T1000 (cell line): ENCODE results near the gene LIPC.

Experiments
- DNase-seq: peaks from one replicate; lab custom pipeline; 2025; ENCODE audit warnings: mixed read lengths; lab: John Stamatoyannopoulos, UW

LIPC gene

DNA sequence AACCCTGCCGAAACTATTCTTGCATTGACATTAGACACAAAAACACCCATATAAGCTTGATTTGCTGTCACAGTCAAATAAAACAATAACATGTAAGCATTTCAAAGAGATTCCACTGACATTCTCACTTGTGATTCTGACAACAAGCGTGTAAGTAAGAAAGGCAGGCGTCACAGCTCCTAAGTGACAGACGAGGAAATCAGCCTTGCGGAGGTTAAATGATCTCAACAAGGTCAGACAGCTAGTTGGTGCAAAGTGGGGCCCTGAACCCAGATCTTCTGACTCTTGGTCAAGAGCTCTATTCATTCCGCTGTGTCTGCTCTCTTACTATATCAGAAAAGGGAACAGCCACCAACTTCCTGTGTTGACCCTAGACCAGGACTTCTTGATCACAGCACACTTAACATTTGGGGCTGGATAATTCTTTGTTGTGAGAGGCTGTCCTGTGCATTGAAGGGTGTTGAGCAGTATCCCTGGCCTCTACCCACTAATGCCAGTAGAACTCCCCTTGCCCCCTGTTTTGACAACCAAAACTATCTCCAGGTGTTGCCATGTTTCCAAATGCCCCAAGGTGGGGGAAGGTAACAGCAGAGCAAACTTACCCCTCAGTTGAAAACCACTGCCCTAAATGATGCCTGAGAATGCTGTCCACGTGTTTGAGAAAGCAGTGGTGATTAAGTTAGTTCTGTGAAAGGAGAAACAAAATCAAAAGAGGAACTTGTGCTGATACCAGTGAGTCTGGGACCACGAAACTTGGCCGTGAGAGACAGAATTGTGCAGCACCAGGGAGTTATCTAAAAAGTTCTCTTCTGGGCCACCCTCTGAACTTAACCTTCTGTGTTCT lies 86.1 kb downstream of the LIPC start:
- DNase-seq = no peak

DNA sequence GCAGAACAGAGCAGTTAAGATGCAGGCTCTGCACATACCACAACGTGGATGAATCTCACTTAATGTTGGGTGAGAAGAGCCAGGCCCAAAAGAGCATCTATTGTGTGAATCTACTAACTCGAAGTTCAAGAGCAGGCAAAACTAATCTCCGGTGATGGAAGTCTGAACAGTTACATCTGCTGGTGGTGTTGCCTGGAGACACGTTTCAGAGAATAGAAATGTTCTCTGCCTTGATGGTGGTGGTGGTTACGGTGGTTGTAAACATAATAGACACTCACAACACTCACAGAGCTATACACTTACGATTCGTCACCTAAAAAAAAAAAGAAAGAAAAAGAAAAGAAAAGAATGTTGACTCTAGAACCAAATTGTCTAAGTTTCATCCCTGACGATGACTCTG lies 86.8 kb downstream of the LIPC start:
- no peak for DNase-seq

DNA sequence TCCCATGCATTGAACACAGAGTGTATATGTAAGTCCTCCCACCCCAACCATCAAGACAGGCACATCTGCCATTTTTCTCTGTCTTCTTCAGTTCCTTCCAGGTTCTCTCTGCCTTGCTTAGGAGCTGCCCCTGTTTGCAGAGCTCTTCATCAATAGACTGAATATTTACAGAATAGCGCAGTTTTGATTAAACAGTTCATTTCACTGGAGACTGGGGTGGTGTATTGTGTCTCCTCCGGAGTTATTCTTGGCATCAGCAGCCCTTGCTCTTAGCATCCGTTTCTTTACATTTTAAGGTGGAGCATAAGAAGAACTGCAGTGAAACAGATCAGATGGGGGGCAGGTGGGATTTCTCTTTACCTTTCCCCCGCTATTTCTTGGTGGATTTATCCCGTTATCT lies 87.7 kb downstream of the LIPC start:
- no peak for DNase-seq

DNA sequence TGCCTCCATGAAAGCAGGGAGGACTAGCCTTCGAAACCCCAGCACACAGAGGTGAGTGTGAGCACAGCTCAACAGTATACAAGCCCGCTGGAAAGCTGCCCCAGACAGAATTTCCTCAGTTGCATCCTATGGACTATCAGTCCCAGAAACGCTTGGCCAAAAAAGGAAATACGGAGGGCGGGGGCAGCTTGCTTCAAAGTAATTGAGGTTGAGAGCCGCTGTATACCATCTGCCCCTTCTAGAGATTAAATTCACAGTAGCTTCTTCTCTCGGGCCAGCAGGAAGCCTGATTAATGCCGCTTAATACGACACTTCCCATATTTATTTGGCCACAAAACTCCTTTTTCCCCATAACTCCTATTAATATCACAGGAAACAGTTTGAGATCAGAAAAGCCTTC lies 88.7 kb downstream of the LIPC start:
- no peak for DNase-seq

DNA sequence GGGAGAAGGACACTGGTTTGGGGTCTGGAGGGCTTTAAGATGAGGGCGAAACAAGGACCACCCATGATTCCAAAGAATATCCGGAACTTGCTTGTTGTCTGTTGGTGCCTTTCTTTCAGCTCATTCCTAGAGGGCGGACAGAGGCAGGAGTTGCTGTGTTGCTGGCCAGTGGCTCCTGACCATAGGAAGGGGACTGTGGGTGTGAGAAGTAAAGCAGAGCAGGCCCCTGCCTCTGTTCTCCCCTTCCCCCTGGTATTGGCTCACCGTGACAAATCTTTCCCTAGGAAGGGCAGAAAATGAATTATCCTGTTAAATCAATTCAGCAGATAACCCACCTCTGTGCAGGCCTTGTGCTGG lies 89.1 kb downstream of the LIPC start:
- no peak for DNase-seq

DNA sequence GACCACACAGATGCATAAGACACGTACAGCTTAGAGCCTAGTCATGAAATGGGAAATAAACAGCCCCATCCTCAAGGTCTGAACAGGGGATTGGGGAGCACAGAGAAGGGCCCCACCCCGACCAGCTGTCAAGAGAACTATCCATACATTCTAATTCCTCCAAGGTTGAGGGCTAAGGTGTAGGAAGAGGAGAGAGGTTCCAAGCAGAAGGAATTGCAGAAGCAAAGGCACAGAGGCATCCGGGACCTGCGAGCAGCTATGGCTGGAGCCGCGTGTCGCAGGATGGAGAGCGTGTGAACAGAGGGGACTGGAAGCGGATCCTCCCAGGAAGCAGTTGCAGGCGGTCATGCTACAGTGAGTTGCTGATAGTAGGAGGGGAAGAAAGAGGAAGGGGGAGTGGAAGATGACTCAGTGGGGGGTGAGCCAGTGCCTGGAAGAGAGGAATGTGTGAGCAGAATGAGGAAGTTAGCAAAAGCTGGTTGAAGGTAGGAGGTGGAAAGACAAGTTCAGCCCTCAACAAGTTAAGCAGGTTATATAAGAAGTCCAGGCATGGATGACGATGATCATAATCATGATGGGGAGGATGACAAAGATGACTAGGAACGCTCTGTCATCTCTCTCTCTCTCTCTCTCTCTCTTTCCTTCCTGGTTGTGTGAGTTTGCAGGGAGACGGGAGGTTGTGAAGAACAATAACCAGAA lies 89.7 kb downstream of the LIPC start:
- peak; percentile 24 for DNase-seq

DNA sequence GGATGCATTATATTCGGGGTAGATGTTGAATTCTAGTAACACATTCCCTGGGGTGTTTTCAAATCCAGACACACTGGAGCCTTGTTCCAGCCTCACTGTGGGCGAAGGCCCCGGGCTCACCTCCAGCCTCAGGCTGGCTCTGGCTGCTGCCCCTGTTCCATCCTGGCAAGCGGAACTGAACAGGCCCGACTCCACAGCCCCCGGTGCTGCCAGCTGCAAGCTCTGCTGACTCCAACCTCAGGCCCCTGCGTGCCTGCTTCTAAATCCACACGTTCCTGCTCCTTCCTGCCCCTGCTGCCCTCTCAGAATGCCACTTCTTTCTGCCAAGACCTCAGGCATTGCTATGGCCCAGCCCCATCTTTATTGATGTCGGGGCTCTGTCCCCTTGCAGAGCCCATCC lies 90.6 kb downstream of the LIPC start:
- DNase-seq = no peak

DNA sequence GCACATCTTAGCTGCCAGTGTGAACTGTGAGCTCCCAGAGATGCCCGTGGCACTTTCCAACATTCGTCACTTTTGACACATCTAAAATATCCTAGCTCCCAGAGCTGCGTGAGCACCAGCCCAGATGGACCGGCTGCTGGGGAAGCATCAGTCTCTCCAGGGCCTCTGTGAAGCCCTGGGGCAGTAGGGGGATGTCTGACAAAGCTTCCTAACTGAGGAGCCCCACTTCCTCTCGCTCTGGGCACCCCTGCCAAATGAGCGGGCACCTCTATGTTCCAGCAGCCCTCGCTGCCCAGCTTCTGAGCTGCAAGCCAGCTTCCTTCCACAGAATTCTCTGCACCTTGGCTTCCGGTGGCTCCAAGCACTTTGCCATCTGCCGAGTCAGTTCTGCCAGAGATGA lies 91.1 kb downstream of the LIPC start:
- no peak for DNase-seq

DNA sequence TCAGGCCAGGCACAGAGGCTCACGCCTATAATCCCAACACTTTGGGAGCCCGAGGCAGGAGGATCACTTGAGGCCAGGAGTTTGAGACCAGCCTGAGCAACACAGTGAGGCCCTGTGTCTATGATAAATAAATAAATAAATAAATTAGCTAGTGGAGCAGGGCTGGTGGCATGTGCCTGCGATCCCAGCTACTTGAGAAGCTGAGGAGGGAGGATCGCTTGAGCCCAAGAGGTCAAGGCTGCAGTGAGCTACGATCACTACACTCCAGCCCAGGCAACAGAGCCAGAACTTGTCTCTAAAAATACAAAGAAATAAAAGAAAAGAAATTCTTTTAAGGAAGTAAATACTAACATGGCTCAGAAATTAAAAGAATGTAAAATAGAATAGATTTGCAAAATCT lies 91.8 kb downstream of the LIPC start:
- no peak for DNase-seq

DNA sequence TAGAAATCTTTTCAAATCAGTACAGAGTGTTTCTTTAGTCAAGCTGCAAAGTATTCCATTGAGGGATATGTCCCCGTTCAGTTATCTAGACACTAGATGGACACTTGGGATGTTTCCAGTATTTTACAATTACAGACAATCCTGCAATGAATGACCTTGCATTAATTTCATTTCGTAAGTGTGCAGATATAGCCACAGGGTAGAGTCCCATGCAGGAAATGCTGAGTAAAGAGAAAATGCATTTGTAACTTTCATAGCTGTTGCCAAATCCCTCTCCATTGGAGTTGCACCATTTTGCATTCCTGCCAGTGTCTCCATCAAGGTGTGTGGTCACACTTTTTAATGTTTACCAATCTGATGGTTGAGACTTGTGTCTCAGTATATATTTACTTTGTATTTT lies 92.5 kb downstream of the LIPC start:
- DNase-seq = no peak

DNA sequence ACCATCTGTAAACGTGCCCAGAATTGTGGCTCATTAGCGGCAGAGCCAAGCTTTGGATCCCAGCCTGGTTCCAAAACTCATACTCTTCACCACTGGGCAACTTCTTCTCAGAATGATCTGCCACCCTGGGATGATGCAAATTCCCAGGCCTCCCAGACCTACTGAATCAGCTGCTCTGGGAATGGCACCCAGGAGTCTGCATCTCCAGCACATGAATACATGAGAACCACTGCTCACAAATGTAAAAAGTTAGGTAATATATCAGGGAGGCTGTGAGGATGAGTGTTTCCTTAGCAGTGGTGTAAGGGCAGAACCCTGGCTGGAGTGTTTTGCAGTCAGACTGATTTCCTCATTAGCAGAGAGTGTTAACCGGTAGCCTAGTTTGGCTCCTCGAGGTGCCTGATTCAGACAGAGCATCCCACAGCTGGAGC lies 94.2 kb downstream of the LIPC start:
- DNase-seq = no peak

DNA sequence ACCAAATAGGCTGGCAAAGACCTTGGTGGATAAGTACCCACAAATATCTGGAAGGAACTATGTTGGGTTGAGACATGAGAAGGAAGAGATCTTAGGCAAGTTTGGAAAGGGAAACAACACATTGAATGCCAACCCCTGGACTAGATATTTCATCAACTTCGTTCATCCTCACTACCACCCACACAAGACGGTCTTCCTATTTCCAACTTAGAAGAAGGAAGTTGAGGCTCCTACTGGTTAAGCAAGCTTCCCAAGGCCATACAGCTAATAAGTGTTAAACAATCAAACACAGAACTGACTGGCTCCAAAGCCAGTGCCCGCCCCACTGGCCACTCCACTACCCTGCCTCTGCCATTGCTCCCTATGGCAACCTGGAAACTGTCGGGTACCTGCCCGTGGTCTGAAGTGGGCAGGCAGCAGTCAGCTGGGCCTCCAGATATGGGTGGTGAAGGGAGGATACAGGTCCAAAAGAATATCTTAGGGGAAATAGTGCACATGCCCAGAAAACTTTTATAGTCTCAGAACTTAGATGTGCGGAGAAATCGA lies 94.9 kb downstream of the LIPC start:
- DNase-seq = no peak

DNA sequence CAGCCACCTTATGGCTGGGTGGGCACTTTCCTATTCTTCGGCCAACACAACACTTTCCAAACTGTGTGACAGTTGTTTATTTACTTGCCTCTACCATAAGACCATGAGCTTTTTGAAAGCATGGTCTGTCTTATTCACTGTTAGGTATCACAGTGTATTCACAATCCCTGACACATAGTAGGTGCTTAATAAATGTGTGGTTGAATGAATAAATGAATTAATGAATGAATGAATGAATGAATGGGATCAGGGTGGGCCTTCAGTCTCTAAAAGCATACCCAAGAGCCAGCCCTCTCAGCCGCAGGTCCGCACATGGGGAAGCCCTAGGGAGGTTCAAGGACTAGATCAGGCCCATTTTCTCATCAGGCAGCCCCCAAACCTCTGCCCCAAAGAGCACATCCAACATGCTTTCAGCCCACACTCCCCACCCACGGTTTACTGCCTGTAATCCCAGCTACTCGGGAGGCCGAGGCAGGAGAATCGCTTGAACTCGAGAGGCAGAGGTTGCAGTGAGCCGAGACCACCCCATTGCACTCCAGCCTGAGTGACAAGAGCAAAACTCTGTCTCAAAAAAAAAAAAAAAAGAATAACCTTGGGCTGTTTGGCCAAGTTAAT lies 95.9 kb downstream of the LIPC start:
- DNase-seq = no peak

DNA sequence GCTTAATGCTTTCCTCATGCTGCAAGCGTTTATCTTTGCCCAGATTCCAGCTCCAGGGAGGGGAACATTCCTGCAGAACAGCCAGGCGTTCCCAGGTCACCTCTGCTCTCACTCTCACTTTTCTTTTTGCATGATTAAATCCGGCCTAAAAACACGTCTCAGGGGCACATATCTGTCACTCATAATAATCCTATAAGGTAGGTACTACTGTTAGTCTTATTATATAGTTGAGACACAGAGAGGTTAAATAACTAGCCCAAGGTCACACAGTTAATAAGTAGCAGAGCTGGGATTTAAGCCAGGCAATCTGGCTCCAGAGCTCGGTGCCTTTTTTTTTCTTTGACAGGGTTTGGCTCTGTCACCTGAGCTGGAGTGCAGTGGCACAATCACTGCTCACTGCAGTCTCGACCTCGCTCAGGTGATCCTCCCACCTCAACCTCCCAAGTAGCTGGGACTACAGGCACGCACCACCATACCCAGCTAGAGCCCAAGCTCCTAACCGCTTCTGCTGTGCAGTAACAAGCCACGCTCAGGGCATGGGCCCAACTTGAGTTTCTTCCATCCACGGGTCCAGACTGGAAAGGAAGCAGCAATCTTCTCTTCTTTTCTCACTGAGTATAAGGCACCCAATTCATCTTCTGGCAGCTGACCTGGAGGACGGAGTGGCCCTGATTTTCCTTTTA lies 96.5 kb downstream of the LIPC start:
- DNase-seq = no peak

DNA sequence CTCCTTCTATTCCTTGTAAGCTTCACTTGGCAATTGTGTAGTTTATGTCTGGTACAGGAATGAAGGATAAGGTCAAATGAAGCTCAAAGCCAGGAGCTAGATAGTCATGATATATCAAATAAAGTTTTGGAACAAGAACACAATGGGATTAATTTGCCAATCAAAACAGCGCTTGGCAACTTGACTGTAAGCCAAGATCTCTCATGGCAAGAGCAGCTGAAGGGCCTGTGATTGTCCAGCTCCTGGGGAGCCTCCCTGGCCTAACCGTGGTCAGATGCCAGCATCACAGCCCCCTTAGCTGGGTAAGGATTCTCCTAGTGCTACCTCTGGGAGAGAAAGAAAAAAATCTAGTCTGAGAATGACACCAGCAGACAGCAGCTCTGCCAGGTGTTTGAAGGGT lies 97.2 kb downstream of the LIPC start:
- DNase-seq = no peak

DNA sequence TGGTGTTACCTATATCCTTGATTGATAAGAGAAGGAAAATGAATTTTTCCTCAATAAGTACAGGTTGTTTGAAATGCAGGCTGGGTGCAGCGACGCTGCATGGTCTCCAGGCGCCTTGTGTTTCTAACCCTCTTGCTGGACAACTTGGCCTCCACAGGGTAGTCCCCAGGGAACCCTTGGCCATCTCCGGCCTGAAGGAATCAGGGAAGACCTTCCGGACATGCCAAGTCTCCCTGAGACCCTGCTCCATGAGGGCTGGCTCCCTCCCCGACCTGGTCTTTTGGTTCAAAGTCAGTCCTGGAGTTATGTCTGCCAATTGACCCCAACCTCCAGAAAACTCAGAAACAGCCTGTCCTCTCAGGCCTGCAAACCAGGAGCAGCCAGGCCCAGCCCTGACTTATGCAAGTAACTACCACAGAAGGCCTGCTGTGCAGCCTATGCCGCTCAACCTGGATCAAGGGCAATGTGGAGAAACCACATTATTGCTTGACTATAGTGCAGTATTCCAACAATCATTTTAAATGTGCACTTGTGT lies 98.3 kb downstream of the LIPC start:
- DNase-seq = no peak

DNA sequence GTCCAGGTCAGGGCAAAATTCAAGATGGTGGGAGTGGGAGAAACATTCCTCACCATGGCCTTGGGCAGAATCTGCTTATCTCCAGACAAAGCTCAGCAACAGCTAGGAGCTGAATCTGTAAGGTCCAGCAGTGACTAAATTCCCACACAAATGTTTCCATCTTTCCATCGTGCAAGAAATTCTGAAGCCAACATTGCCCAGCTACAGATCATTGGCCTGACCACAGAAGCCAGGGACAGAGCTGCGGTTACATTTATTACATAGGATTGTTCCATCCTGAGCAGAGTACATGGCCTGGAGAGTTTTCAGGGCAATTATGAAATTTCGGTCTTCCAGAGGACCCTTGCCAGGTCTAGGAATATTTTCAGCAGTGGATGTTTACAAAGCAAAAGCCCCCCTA lies 100.3 kb downstream of the LIPC start:
- no peak for DNase-seq

DNA sequence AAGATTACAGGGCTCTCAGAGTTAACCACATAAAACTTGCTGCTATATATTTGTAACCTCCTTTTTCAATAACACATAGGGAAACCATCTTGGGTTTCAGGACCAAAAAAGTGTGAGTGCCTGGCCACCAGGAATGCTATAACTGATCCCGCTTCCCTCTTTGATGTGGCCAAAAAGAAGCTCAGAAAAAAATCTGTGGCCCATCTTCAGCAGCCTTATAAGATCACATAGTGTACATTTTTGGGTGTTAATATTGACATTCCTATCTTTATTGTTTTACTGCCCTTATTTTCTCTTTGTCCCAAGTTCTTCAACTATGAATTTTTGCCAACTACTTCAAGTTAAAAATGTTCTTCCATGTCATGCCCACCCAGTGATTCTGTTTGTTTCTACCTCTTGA lies 102.8 kb downstream of the LIPC start:
- no peak for DNase-seq

DNA sequence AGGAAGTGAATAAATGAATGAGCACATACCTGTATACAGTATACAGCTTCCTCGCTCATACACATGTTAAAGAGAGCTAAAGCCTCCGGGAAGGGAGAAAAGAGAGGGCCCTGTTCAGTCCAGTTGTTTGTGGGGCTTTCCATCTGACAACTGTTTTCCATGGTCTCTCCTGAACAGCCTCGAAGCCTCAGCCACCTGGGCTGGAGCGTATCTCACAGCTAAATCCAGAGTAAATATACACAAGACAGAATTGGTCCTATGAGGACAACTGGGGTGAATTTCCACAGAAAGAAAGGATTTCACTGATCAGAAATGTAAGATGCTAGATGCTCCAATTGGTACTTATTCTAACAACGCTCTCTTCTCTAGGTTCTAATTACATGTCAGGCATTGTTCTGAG lies 103.5 kb downstream of the LIPC start:
- DNase-seq = no peak

DNA sequence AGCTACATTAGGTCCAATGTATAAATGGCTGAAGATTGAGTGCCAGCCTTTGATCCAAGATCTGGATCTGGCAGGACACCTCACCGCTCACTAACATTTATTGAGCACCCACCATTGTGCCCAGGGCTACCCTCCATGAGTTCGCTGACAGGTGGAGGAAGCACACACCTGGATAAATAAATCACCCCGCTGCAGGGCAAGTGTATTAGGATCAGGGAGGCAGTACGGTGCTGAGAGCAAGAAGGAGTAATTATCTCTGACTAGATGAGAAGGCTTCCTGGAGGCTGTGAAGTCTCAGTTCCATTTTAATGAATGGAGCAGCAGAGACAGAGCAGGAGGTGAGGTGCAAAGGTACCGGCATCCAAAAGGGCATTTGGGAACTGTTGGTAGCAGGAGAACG lies 104.1 kb downstream of the LIPC start:
- no peak for DNase-seq

DNA sequence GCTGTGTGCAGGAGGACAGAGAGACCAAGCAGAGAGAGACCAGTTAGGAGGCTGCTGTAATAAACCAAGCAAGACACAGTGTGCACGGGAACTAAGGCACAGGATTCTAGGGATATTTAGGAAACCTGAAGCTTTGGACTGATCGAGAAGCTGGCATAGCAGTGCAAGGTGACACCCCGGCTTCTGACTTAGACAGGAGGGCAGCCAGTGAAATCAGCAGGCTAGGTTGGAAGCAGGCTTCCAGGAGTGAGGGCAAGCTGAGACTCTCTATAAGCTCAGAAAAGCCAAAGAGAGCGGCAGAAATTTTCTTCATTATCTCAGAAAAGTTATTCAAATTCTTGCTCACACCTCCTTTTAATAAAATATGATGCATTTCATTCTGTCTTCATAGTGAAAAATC lies 104.6 kb downstream of the LIPC start:
- DNase-seq = no peak

DNA sequence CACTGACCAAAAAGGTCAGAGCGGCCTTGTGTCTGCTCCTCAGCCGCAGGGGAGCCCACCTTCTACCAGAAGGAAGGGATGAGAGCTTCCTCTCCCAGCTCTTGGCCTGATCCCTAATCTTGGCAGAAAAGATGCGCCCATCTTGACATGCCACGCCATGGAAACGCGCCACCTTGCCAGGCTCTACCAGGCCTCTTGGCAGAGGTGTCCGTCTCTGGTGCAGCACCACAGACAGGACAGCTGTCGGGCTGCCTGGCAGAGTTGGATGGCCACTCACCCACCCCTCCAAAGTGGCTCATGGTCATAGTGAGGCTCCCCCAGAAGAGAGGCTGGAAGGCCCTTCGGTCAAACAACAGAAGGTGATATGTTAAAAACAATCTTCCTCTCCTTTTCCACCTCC lies 105.2 kb downstream of the LIPC start:
- DNase-seq = no peak
